Neural cell (in vitro differentiated cells): ENCODE results near the gene LAGE3. TPM values are rescaled to one million over a fixed set of nuclear protein-coding genes. Genes with fewer than 3 reads are reported as not detected.

Source experiments
- H2AFZ ChIP-seq: fragments of 200-600, 300-800 bp; sonication (generic), shearing (Covaris generic); 2 replicates; pipeline ENCODE4 v1.6.0; 2014; ENCODE audit warnings: low read depth, mild to moderate bottlenecking, antibody characterized with exemption, low read length, moderate library complexity
- H3F3A ChIP-seq: fragments of 200-600 bp; shearing (Covaris generic); 2 replicates; pipeline ENCODE4 v1.6.1; 2016; ENCODE audit warnings: mild to moderate bottlenecking, moderate library complexity, mixed read lengths, antibody characterized with exemption, low read length; ENCODE audit not compliant: insufficient read depth, poor library complexity, severe bottlenecking
- H3K27ac ChIP-seq: fragments of 200-600, 300-800 bp; sonication (generic), shearing (Covaris generic); 2 replicates; pipeline ENCODE4 v1.5.1; 2014; ENCODE audit warnings: mild to moderate bottlenecking, low read length, moderate library complexity
- H3K27me3 ChIP-seq: fragments of 300-800, 200-600 bp; sonication (generic), shearing (Covaris generic); 2 replicates; pipeline ENCODE4 v1.6.0; 2014; ENCODE audit warnings: mild to moderate bottlenecking, low read depth, low read length, moderate library complexity; ENCODE audit not compliant: insufficient read depth
- H3K36me3 ChIP-seq: fragments of 300-800, 200-600 bp; sonication (generic), shearing (Covaris generic); 2 replicates; pipeline ENCODE4 v1.5.1; 2014; ENCODE audit warnings: mild to moderate bottlenecking, antibody characterized with exemption, low read length, moderate library complexity; ENCODE audit not compliant: insufficient read depth
- H3K4me2 ChIP-seq: fragments of 300-800, 200-600 bp; sonication (generic), shearing (Covaris generic); 2 replicates; pipeline ENCODE4 v1.6.0; 2014; ENCODE audit warnings: mild to moderate bottlenecking, low read length
- H3K4me3 ChIP-seq: fragments of 300-800, 200-600 bp; sonication (generic), shearing (Covaris generic); 2 replicates; pipeline ENCODE4 v1.5.1; 2014; ENCODE audit warnings: mild to moderate bottlenecking, low read length, moderate library complexity
- H3K79me2 ChIP-seq: fragments of 200-600 bp; shearing (Covaris generic); replicated peaks from 2 replicates; pipeline ENCODE4 v1.6.0; 2014; ENCODE audit warnings: mild to moderate bottlenecking, low read length, moderate library complexity; ENCODE audit not compliant: insufficient read depth
- H3K9ac ChIP-seq: fragments of 300-800, 200-600 bp; sonication (generic), shearing (Covaris generic); 2 replicates; pipeline ENCODE4 v1.6.1; 2016; ENCODE audit warnings: mild to moderate bottlenecking, low read length, mixed read lengths
- H3K9me2 ChIP-seq: fragments of 200-600 bp; shearing (Covaris generic); 2 replicates; pipeline ENCODE4 v1.6.1; 2016; ENCODE audit warnings: mild to moderate bottlenecking, low read length, mixed read lengths; ENCODE audit not compliant: insufficient read depth
- H3K9me3 ChIP-seq: fragments of 200-600, 300-800 bp; sonication (generic), shearing (Covaris generic); 2 replicates; pipeline ENCODE4 v1.6.1; 2016; ENCODE audit warnings: mild to moderate bottlenecking, mixed run types, low read length, moderate library complexity, mixed read lengths
- H4K20me1 ChIP-seq: fragments of 200-600 bp; shearing (Covaris generic); 2 replicates; pipeline ENCODE4 v1.6.1; 2016; ENCODE audit warnings: mild to moderate bottlenecking, mixed run types; ENCODE audit not compliant: insufficient read depth
- CTCF ChIP-seq: fragments of 450-650 bp; IDR thresholded peaks from 2 replicates; pipeline ENCODE4 v1.5.1; 2014; ENCODE audit warnings: antibody characterized with exemption, mild to moderate bottlenecking, moderate library complexity; ENCODE audit not compliant: poor library complexity, severe bottlenecking
- EP300 ChIP-seq: fragments of 450-650 bp; conservative IDR thresholded peaks from 2 replicates; pipeline ENCODE4 v1.6.1; 2014; ENCODE audit warnings: antibody characterized with exemption, mild to moderate bottlenecking, moderate library complexity; ENCODE audit not compliant: poor library complexity, severe bottlenecking
- EZH2 ChIP-seq: fragments of 200-600, 300-800 bp; shearing (Covaris generic), sonication (generic); IDR thresholded peaks from 2 replicates; pipeline ENCODE4 v1.6.1; 2014; ENCODE audit warnings: antibody characterized with exemption, low read length, borderline replicate concordance, mild to moderate bottlenecking; ENCODE audit not compliant: insufficient read depth, poor library complexity, severe bottlenecking
- MXI1 ChIP-seq: fragments of 450-650 bp; conservative IDR thresholded peaks from 2 replicates; pipeline ENCODE4 v1.6.1; 2014; ENCODE audit warnings: antibody characterized with exemption, mild to moderate bottlenecking; ENCODE audit not compliant: poor library complexity, severe bottlenecking
- POLR2AphosphoS5 ChIP-seq: IDR thresholded peaks from 2 replicates; pipeline ENCODE4 v1.6.1; 2012
- RAD21 ChIP-seq: fragments of 450-650 bp; conservative IDR thresholded peaks from 2 replicates; pipeline ENCODE4 v1.6.1; 2014; ENCODE audit warnings: antibody characterized with exemption, mild to moderate bottlenecking, moderate library complexity
- REST ChIP-seq: IDR thresholded peaks from 2 replicates; pipeline ENCODE4 v1.6.1; 2012; ENCODE audit warnings: borderline replicate concordance
- SMC3 ChIP-seq: fragments of 450-650 bp; conservative IDR thresholded peaks from 2 replicates; pipeline ENCODE4 v1.6.1; 2014; ENCODE audit warnings: antibody characterized with exemption, mild to moderate bottlenecking, moderate library complexity; ENCODE audit not compliant: poor library complexity
- TAF1 ChIP-seq: IDR thresholded peaks from 2 replicates; pipeline ENCODE4 v1.6.1; 2012; ENCODE audit warnings: low read depth
- polyA plus RNA-seq: library from polyadenylated mRNA; depleted of rRNA; stranded (reverse); fragments of >200 nt; gene quantifications from 2 replicates; pipeline ENCODE4 v1.2.3, GENCODE V29; 2014

LAGE3 gene
- polyA plus RNA-seq, 1 donor from 2014 or later, result 37.3 TPM

- no peaks in the 10 kb centered on the region for H4K20me1 ChIP-seq
- H3K9me2 ChIP-seq, result no peaks in the 10 kb centered on the region
- TF ChIP-seq REST, result no peak
- no peak for TF ChIP-seq POLR2AphosphoS5
- TF ChIP-seq MXI1, result no peak
- no peak for TF ChIP-seq RAD21
- TF ChIP-seq TAF1, result no peak
- TF ChIP-seq EZH2, result no peak
- TF ChIP-seq CTCF, result no peak
- TF ChIP-seq SMC3, result no peak
- TF ChIP-seq EP300, result no peak
- H2AFZ ChIP-seq, result no peak overlapping the region
- no peak overlapping the region for H3K4me2 ChIP-seq
- H3K27ac ChIP-seq, result no peak overlapping the region
- no peaks in the 10 kb centered on the region for H3F3A ChIP-seq
- H3K4me3 ChIP-seq, result no peak overlapping the region
- H3K27me3 ChIP-seq, result no peaks in the 10 kb centered on the region
- H3K36me3 ChIP-seq, result no peaks in the 10 kb centered on the region
- no peak overlapping the region for H3K9ac ChIP-seq
- no peaks in the 10 kb centered on the region for H3K79me2 ChIP-seq
- no peaks in the 10 kb centered on the region for H3K9me3 ChIP-seq
Observed at GRCh38 chrX:154511761-154512160, 32.7 kb upstream of the LAGE3 start.

GRCh38 chrX:154509455-154509854 lies 30.4 kb upstream of the LAGE3 start:
- no peaks in the 10 kb centered on the region for H3K36me3 ChIP-seq

GRCh38 chrX:154508384-154508745 lies 29.3 kb upstream of the LAGE3 start:
- Histone ChIP-seq H3K9me3 (no peaks in the 10 kb centered on the region), H3K27me3 (no peaks in the 10 kb centered on the region)

More at GRCh38 chrX:154509455-154509854, 30.4 kb upstream of the LAGE3 start:
- no peak overlapping the region for H3K4me3 ChIP-seq
- H3K9ac ChIP-seq, result no peak overlapping the region
- no peaks in the 10 kb centered on the region for H3K9me3 ChIP-seq
- H3F3A ChIP-seq, result no peaks in the 10 kb centered on the region
- no peaks in the 10 kb centered on the region for H3K79me2 ChIP-seq
- no peak overlapping the region for H2AFZ ChIP-seq
- TF ChIP-seq EZH2 (no peak), POLR2AphosphoS5 (no peak), RAD21 (no peak)
- H3K27me3 ChIP-seq, result no peaks in the 10 kb centered on the region
- H3K27ac ChIP-seq, result no peak overlapping the region
- H3K4me2 ChIP-seq, result no peak overlapping the region
- no peaks in the 10 kb centered on the region for H3K9me2 ChIP-seq
- H4K20me1 ChIP-seq, result no peaks in the 10 kb centered on the region

More at GRCh38 chrX:154508384-154508745, 29.3 kb upstream of the LAGE3 start:
- H4K20me1 ChIP-seq, result no peaks in the 10 kb centered on the region
- H3K4me2 ChIP-seq, result no peak overlapping the region
- H3K27ac ChIP-seq, result no peak overlapping the region
- no peak overlapping the region for H3K4me3 ChIP-seq
- no peaks in the 10 kb centered on the region for H3K79me2 ChIP-seq
- no peak overlapping the region for H3K9ac ChIP-seq
- no peaks in the 10 kb centered on the region for H3F3A ChIP-seq
- TF ChIP-seq CTCF (no peak), MXI1 (no peak), POLR2AphosphoS5 (no peak), TAF1 (no peak), RAD21 (no peak), EP300 (no peak), SMC3 (no peak), EZH2 (no peak), REST (no peak)
- H2AFZ ChIP-seq, result no peak overlapping the region
- H3K36me3 ChIP-seq, result no peaks in the 10 kb centered on the region
- H3K9me2 ChIP-seq, result no peaks in the 10 kb centered on the region
